ENCODE results near the gene TBC1D4.
"Not testable (repeated sequence)": the region's sequence is repeated elsewhere in the genome, so short reads cannot be mapped to it uniquely, and the experiment has no call there.

TBC1D4 gene

GRCh38 chr13:75258159-75258782 lies 223.7 kb downstream of the TBC1D4 start:
- DNase-seq (ENCODE audit: low read depth), result peak; percentile 77
- TF ChIP-seq CTCF (IDR thresholded peaks at IDR 0.05; ENCODE audit: low read length, missing control alignments), result peak; percentile 72
- no peak overlapping the region for H3K4me3 ChIP-seq (replicated peaks; ENCODE audit: low read depth, low read length)

- H3K4me3 ChIP-seq (replicated peaks; ENCODE audit: low read depth, low read length), result no peak overlapping the region
- no peak for TF ChIP-seq CTCF (IDR thresholded peaks at IDR 0.05; ENCODE audit: low read length, missing control alignments)
- DNase-seq (ENCODE audit: low read depth), result no peak
Observed at GRCh38 chr13:75256922-75257321, 225.0 kb downstream of the TBC1D4 start.

DNA sequence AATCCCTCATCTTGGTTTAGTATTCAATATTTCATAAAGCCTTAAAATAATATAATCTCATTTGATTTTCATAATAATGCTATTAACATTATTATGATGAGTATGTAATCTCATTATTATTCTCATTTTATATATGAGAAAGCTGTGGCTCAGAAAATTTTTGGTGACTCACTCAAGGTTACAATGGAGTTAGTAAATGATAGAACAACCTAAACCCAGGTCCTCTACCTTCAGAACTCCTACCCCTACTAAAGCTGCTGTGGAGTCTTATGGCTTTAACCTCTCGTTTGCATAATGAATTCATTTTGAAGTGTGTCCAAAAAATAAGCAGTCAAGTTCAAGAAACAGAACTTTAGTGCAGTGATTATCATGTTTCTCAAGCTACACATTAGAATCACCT lies 226.3 kb downstream of the TBC1D4 start:
- no peak overlapping the region for H3K4me3 ChIP-seq (replicated peaks; ENCODE audit: low read depth, low read length)
- no peak for TF ChIP-seq CTCF (IDR thresholded peaks at IDR 0.05; ENCODE audit: low read length, missing control alignments)
- DNase-seq (ENCODE audit: low read depth), result no peak

GRCh38 chr13:75255147-75255546 lies 226.8 kb downstream of the TBC1D4 start:
- no peak overlapping the region for H3K4me3 ChIP-seq (replicated peaks; ENCODE audit: low read depth, low read length)
- no peak for DNase-seq (ENCODE audit: low read depth)
- no peak for TF ChIP-seq CTCF (IDR thresholded peaks at IDR 0.05; ENCODE audit: low read length, missing control alignments)

DNA sequence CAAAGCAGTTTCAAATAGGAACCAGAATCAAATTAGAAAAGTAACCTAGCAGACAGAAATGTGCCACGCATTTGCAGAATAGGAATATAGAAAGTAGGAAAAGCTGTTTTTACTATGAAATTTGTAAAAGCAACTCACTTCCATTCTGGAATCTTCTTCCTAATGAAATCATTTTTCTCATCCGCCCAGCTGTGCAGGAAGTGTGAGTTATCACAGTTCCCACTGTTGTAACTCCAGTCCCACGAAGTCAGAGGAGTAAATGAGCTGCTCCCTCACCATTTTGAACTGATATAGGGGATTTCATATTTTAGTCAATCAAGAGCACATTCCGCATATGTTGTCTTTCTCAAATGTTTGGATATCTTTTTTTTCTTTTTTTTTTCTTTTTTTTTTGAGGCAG lies 230.8 kb downstream of the TBC1D4 start:
- DNase-seq (ENCODE audit: low read depth), result peak; percentile 53
- H3K4me3 ChIP-seq (replicated peaks; ENCODE audit: low read depth, low read length), result no peak overlapping the region
- no peak for TF ChIP-seq CTCF (IDR thresholded peaks at IDR 0.05; ENCODE audit: low read length, missing control alignments)

DNA sequence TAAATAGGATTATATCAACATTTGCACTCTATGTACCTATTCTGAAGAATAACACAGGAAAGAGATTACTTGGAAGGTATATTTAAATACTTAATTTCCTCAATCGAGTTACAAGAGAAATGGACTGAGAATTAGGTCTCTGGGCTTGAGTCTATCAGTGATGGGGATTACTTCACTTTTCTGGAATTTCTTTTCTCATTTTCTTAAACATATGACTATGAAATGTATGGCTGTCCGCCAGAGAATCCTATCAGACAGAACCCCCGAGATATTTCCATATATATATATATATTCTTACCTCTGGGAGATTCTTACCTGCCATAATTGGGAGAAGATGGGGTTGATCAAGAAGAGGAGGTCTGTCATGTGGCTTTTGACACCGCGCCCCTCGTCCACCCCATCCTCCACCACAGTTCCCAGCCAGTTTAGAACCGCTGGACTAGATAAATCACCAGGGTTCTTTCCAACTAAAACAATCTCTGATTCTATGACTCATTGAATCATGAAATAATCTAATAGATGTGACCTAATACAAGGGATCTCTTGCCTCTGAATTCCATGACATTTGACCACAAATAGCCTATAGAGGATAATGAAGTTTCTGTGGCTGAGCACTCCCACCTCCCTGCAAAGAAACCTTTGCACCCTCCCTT lies 231.3 kb downstream of the TBC1D4 start:
- H3K4me3 ChIP-seq (replicated peaks; ENCODE audit: low read depth, low read length), result no peak overlapping the region
- peak; percentile 79 for DNase-seq (ENCODE audit: low read depth)
- no peak for TF ChIP-seq CTCF (IDR thresholded peaks at IDR 0.05; ENCODE audit: low read length, missing control alignments)

DNA sequence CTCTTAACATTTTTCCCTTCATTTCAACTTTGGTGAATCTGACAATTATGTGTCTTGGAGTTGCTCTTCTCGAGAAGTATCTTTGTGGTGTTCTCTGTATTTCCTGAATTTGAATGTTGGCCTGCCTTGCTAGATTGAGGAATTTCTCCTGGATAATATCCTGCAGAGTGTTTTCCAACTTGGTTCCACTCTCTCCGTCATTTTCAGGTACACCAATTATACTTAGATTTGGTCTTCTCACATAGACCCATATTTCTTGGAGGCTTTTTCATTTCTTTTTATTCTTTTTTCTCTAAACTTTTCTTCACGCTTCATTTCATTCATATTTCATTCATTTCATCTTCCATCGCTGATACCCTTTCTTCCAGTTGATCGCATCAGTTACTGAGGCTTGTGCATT lies 236.4 kb downstream of the TBC1D4 start:
- not testable (repeated sequence) for H3K4me3 ChIP-seq (replicated peaks; ENCODE audit: low read depth, low read length); DNase-seq (ENCODE audit: low read depth)

- not testable (repeated sequence) for H3K4me3 ChIP-seq (replicated peaks; ENCODE audit: low read depth, low read length); DNase-seq (ENCODE audit: low read depth)
Observed at GRCh38 chr13:75240240-75240639, 241.7 kb downstream of the TBC1D4 start.
